IMR-90 (cell line): Measurements from ENCODE around the gene HOXD8. TPM values are rescaled to one million over a fixed set of nuclear protein-coding genes. Genes with fewer than 3 reads are reported as not detected.

ENCODE experiments used
- ATAC-seq: fragments of 200-7000 bp; cut with Tn5 transposase; 2 replicates; pipeline ENCODE4 v1.9.1; 2020; ENCODE audit warnings: low read depth, mild to moderate bottlenecking, moderate library complexity
- BruUV-seq: library from RNA; stranded (reverse); fragments of 400-500 nt; replicated peaks from 2 replicates; lab custom pipeline; 2021; lab: Mats Ljungman, UMichigan
- CTCF ChIA-PET: fragments of 300-600 bp; formaldehyde crosslinking; extraction: SDS; loops from one replicate; lab custom pipeline; 2021; ENCODE audit warnings: antibody characterized with exemption; lab: Yijun Ruan, JAX
- POLR2A ChIA-PET: fragments of 300-600 bp; sonication (Branson Sonifier 250); formaldehyde crosslinking; loops from one replicate; lab custom pipeline; 2022; ENCODE audit warnings: antibody characterized with exemption; ENCODE audit not compliant: unreplicated experiment; lab: Charles Lee
- DNase-seq: peaks from one replicate; pipeline ENCODE4 v3.0.0; 2013
- H2AFZ ChIP-seq: replicated peaks from 2 replicates; pipeline ENCODE3; 2013; ENCODE audit warnings: low read length, mild to moderate bottlenecking; ENCODE audit not compliant: poor library complexity
- H2AK5ac ChIP-seq: 2 replicates; pipeline ENCODE4 v1.6.1; 2013; ENCODE audit warnings: low read depth, low read length, inconsistent platforms
- H2AK9ac ChIP-seq: replicated peaks from 2 replicates; pipeline ENCODE3; 2013; ENCODE audit warnings: mild to moderate bottlenecking, low read depth, low read length, moderate library complexity; ENCODE audit not compliant: poor library complexity
- H2BK120ac ChIP-seq: 2 replicates; pipeline ENCODE4 v1.6.1; 2013; ENCODE audit warnings: low read depth, low read length, inconsistent platforms
- H2BK15ac ChIP-seq: 3 replicates; pipeline ENCODE4 v1.6.1; 2013; ENCODE audit warnings: low read depth, low read length, inconsistent platforms
- H2BK20ac ChIP-seq: 2 replicates; pipeline ENCODE4 v1.6.1; 2013; ENCODE audit warnings: low read depth, mild to moderate bottlenecking, inconsistent platforms, low read length, moderate library complexity
- H2BK5ac ChIP-seq: 2 replicates; pipeline ENCODE4 v1.6.1; 2013; ENCODE audit warnings: mild to moderate bottlenecking, low read depth, low read length, inconsistent platforms; ENCODE audit not compliant: poor library complexity, severe bottlenecking
- H3K14ac ChIP-seq: replicated peaks from 2 replicates; pipeline ENCODE4 v1.6.1; 2013; ENCODE audit warnings: low read depth, low read length, inconsistent platforms
- H3K18ac ChIP-seq: 2 replicates; pipeline ENCODE4 v1.6.1; 2013; ENCODE audit warnings: low read depth, low read length, control low read depth
- H3K23ac ChIP-seq: 2 replicates; pipeline ENCODE4 v1.6.1; 2013; ENCODE audit warnings: low read depth, low read length, inconsistent platforms
- H3K27ac ChIP-seq: 2 replicates; pipeline ENCODE4 v1.5.1; 2013; ENCODE audit warnings: mild to moderate bottlenecking, control low read depth, low read length; ENCODE audit not compliant: insufficient read depth
- H3K27me3 ChIP-seq: 2 replicates; pipeline ENCODE4 v1.6.1; 2013; ENCODE audit warnings: low read length; ENCODE audit not compliant: control insufficient read depth, insufficient read depth
- H3K36me3 ChIP-seq: 2 replicates; pipeline ENCODE4 v1.6.1; 2013; ENCODE audit warnings: low read length, mixed read lengths; ENCODE audit not compliant: control insufficient read depth, insufficient read depth
- H3K4ac ChIP-seq: 2 replicates; pipeline ENCODE4 v1.6.1; 2013; ENCODE audit warnings: low read depth, low read length, inconsistent platforms
- H3K4me1 ChIP-seq: 2 replicates; pipeline ENCODE4 v1.6.1; 2013; ENCODE audit warnings: low read length, mixed read lengths; ENCODE audit not compliant: control insufficient read depth, insufficient read depth
- H3K4me2 ChIP-seq: 2 replicates; pipeline ENCODE4 v1.6.1; 2013; ENCODE audit warnings: low read depth, mild to moderate bottlenecking, control low read depth, low read length, moderate library complexity
- H3K4me3 ChIP-seq: 2 replicates; pipeline ENCODE4 v1.5.1; 2013; ENCODE audit warnings: low read depth, mild to moderate bottlenecking, control low read depth, low read length, moderate library complexity; ENCODE audit not compliant: insufficient read depth
- H3K56ac ChIP-seq: 2 replicates; pipeline ENCODE4 v1.6.1; 2013; ENCODE audit warnings: low read length, inconsistent platforms; ENCODE audit not compliant: insufficient read depth; ENCODE audit errors: extremely low read depth
- H3K79me1 ChIP-seq, 2 experiments: 2 replicates each; pipeline ENCODE4 v1.6.1; 2013; ENCODE audit warnings: low read length in 2 of 2, inconsistent platforms in 1 of 2, low read depth in 1 of 2
- H3K9ac ChIP-seq: 2 replicates; pipeline ENCODE4 v1.6.1; 2013; ENCODE audit warnings: low read depth, low read length, control low read depth
- H3K9me1 ChIP-seq: 2 replicates; pipeline ENCODE4 v1.6.1; 2013; ENCODE audit warnings: low read length, inconsistent platforms; ENCODE audit not compliant: insufficient read depth
- H3K9me3 ChIP-seq: 2 replicates; pipeline ENCODE4 v1.6.1; 2013; ENCODE audit warnings: low read length; ENCODE audit not compliant: control insufficient read depth, insufficient read depth
- H4K20me1 ChIP-seq: 2 replicates; pipeline ENCODE4 v1.6.1; 2013; ENCODE audit warnings: low read length, inconsistent platforms; ENCODE audit not compliant: insufficient read depth
- H4K5ac ChIP-seq: 2 replicates; pipeline ENCODE4 v1.6.1; 2013; ENCODE audit warnings: mild to moderate bottlenecking, low read depth, low read length, control low read depth
- H4K8ac ChIP-seq, 2 experiments: 2 replicates each; pipeline ENCODE4 v1.6.1; 2013; ENCODE audit warnings: low read depth in 2 of 2, low read length in 2 of 2, control low read depth in 1 of 2, inconsistent platforms in 1 of 2
- H4K91ac ChIP-seq: 2 replicates; pipeline ENCODE4 v1.6.1; 2013; ENCODE audit warnings: low read depth, low read length, inconsistent platforms; ENCODE audit not compliant: insufficient read depth
- BHLHE40 ChIP-seq: fragments of 150-350 bp; IDR thresholded peaks from 2 replicates; pipeline ENCODE4 v1.6.1; 2016; ENCODE audit warnings: mild to moderate bottlenecking, low read depth, low read length
- SMC3 ChIP-seq: fragments of 150-350 bp; IDR thresholded peaks from 2 replicates; pipeline ENCODE4 v1.6.1; 2016; ENCODE audit warnings: low read depth, mild to moderate bottlenecking, antibody characterized with exemption, low read length, moderate library complexity
- WGBS, 2 experiments: methylation state at CpG; one replicate each; pipeline versions ENCODE4 v1.1.5 to v1.1.7; 2013; ENCODE audit warnings: missing lambda C conversion rate in 2 of 2; ENCODE audit not compliant: insufficient read length in 1 of 2; ENCODE audit errors: extremely low coverage in 2 of 2; 5-methylcytosine and 5-hydroxymethylcytosine counted together
- dilution Hi-C: fragments of 300-500 bp; cut with HindIII; formaldehyde crosslinking; loops from one replicate; pipeline ENCODE4 v1.14.3; 2018; ENCODE audit warnings: low sequenced_read_pairs; ENCODE audit not compliant: unreplicated experiment
- in situ Hi-C: fragments of 300-500 bp; cut with MboI; formaldehyde crosslinking; loops from 3 replicates; pipeline ENCODE4 v1.14.3; 2019; ENCODE audit warnings: low sequenced_read_pairs, inconsistent platforms, mixed read lengths
- intact Hi-C: fragments of 100-400 bp; cut with micrococcal nuclease; formaldehyde crosslinking; loops from 2 replicates; pipeline ENCODE4 v1.10.0; 2022
- polyA plus RNA-seq, 3 experiments: library from polyadenylated mRNA; depleted of rRNA; stranded (reverse); fragments of >200 nt; gene quantifications; 2 replicates each; pipeline ENCODE4 v1.2.3, GENCODE V29; 2012; ENCODE audit warnings: low replicate concordance in 1 of 3
- total RNA-seq: library from RNA; depleted of rRNA; stranded (reverse); fragments of >200 nt; gene quantifications from 2 replicates; pipeline ENCODE4 v1.2.3, GENCODE V29; 2012

HOXD8 gene
- total and polyA plus RNA-seq, 2 of the 4 experiments (the other 2 are of a cell fraction): not detected

DNA sequence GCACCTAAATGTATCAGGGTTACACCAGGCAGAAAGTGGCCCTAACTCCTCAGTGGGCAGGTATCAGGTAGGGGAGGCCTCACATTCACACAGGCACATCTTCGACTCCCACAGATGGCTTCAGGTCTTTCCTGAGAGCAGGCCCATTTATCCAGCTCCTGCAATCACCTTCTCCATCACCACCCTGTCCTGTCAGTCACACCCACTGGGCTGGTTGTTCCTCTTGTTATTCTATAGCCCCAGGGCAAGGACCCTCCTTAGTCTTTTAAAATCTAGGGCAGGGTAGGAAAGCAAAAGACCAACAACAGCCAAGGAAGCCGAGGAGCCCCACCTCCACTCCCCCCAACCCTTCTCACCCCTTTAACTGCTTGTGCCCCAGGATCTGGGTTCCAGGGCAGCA, 12.8 kb downstream of the HOXD8 start:
- CTCF ChIA-PET: no interaction called here
- POLR2A ChIA-PET: no interaction called here
- in situ Hi-C loops: loop anchor here (5.0 kb wide), 1 partner anchor 410 kb away; no protein-coding TSS in a partner anchor

More for the DNA sequence above, 12.8 kb downstream of the HOXD8 start:
- H3K9me3 ChIP-seq: peaks cover 2% of the 10 kb centered on the region
- no peak overlapping the region for H4K8ac ChIP-seq
- H3K9ac ChIP-seq: no peak overlapping the region
- no peaks in the 10 kb centered on the region for H3K4me1 ChIP-seq
- intact Hi-C loops (no loop called here), dilution Hi-C loops (no loop called here)
- no peak overlapping the region for H4K91ac ChIP-seq
- H3K27me3 ChIP-seq: peaks cover 67% of the 10 kb centered on the region
- no peak overlapping the region for H3K14ac ChIP-seq
- no CpG with 5 or more reads among the region's 2 CpGs for WGBS, 2 experiments
- no TSS peak for BruUV-seq
- H3K79me1 ChIP-seq: no peaks in the 10 kb centered on the region
- no peak overlapping the region for H3K4me2 ChIP-seq
- H3K4ac ChIP-seq: no peak overlapping the region
- no peak overlapping the region for H3K18ac ChIP-seq
- no peak overlapping the region for H3K27ac ChIP-seq
- DNase-seq: no peak
- no peak overlapping the region for H2BK20ac ChIP-seq
- no peak for ATAC-seq
- no peak overlapping the region for H3K4me3 ChIP-seq
- TF ChIP-seq SMC3 (no peak), BHLHE40 (no peak)
- no peak overlapping the region for H3K23ac ChIP-seq
- H4K20me1 ChIP-seq: no peaks in the 10 kb centered on the region
- H3K36me3 ChIP-seq: no peaks in the 10 kb centered on the region
- H3K9me1 ChIP-seq: no peaks in the 10 kb centered on the region
- H2BK120ac ChIP-seq: no peak overlapping the region
- no peak overlapping the region for H3K56ac ChIP-seq
- no peak overlapping the region for H2AK5ac ChIP-seq
- no peak overlapping the region for H2BK5ac ChIP-seq
- H2AFZ ChIP-seq: no peak overlapping the region
- H2BK15ac ChIP-seq: no peak overlapping the region
- no peak overlapping the region for H4K5ac ChIP-seq
- no peak overlapping the region for H2AK9ac ChIP-seq
